Omental fat pad (tissue), 4 donors: Measurements from ENCODE around the gene LGR6. TPM values are rescaled to one million over a fixed set of nuclear protein-coding genes. Genes with fewer than 3 reads are reported as not detected.

ENCODE experiments used
- ATAC-seq: fragments of 150-250 bp; one replicate; pipeline ENCODE4 v1.9.1; 2016; ENCODE audit warnings: mild to moderate bottlenecking, moderate library complexity; ENCODE audit not compliant: low FRiP score
- DNase-seq: peaks from one replicate; pipeline ENCODE4 v3.0.0-alpha.2; 2019; ENCODE audit warnings: low spot score
- total RNA-seq, 4 donors: library from RNA; depleted of rRNA; stranded (reverse); fragments of >200 nt; gene quantifications; one replicate each; pipeline ENCODE4 v1.1.0, GENCODE V29; 2016
- TF ChIP-seq, protein P1 (sequence below), 3 donors: fragments of 450-650 bp; IDR thresholded peaks; one replicate each; pipeline ENCODE4 v1.5.1; 2016 to 2017; ENCODE audit warnings: antibody characterized with exemption in 3 of 3, mild to moderate bottlenecking in 3 of 3, moderate library complexity in 2 of 3

Gene LGR6
- total RNA-seq, 4 donors from 2014 or later = 0.28 to 0.32 TPM; not detected in 2

DNA sequence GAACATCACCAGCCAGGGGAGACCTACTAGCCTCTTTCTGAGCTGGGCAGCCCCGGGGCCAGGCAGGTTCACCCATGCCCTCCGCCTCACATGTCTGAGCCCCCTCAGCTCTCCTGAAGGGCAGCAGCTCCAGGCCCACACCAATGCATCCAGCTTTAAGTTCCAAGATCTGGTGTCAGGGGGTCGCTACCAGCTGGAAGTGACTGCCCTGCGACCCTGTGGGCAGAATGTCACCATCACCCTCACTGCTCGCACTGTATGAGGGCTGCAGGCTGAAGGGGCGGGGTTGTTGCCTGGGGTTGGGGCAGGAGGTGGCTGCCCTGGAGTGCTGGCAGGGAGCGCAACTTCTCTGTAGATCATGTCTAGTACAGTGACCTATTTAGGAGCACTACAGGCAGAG, 24.7 kb upstream of the LGR6 start:
- DNase-seq (no peak), ATAC-seq (no peak)
- TF ChIP-seq, protein P1, sequence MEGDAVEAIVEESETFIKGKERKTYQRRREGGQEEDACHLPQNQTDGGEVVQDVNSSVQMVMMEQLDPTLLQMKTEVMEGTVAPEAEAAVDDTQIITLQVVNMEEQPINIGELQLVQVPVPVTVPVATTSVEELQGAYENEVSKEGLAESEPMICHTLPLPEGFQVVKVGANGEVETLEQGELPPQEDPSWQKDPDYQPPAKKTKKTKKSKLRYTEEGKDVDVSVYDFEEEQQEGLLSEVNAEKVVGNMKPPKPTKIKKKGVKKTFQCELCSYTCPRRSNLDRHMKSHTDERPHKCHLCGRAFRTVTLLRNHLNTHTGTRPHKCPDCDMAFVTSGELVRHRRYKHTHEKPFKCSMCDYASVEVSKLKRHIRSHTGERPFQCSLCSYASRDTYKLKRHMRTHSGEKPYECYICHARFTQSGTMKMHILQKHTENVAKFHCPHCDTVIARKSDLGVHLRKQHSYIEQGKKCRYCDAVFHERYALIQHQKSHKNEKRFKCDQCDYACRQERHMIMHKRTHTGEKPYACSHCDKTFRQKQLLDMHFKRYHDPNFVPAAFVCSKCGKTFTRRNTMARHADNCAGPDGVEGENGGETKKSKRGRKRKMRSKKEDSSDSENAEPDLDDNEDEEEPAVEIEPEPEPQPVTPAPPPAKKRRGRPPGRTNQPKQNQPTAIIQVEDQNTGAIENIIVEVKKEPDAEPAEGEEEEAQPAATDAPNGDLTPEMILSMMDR (IDR thresholded peaks at IDR 0.05) = no peak

- ATAC-seq (no peak), DNase-seq (no peak)
- TF ChIP-seq, protein P1 (IDR thresholded peaks at IDR 0.05) = no peak
Observed at GRCh38 chr1:202170726-202171125, 22.9 kb upstream of the LGR6 start.

DNA sequence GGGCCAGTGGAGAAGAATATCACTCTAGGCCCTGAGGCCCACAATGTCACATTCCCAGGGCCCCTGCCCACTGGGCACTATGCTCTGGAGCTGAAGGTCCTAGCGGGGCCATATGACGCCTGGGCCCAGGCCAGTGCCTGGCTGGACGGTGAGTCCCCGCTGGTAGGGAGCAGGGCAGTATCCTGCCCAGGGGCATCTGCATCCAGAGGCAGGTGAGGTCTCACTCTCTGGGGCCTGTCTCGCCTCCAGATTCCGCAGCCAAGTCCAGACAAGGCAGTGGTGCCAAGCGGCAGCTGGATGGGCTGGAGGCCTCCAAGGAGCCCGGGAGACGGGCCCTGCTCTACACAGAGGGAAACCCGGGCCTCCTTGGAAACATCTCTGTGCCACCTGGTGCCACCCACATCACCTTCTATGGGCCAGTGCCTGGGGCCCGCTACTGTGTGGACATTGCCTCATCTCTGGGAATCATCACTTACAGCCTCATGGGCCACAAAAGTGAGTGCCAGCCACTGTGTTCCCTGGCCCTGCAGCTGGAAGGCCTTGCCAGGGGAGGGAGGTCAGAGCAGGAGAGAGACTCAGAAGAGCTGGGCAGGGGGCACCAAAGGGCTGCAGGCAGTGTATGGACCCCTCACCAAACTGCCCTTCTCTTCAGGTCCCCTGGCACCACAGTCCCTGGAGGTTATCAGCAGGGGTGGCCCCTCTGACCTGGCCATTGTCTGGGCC, 22.1 kb upstream of the LGR6 start:
- no peak for ATAC-seq
- TF ChIP-seq, protein P1 (IDR thresholded peaks at IDR 0.05) = no peak
- no peak for DNase-seq

DNA sequence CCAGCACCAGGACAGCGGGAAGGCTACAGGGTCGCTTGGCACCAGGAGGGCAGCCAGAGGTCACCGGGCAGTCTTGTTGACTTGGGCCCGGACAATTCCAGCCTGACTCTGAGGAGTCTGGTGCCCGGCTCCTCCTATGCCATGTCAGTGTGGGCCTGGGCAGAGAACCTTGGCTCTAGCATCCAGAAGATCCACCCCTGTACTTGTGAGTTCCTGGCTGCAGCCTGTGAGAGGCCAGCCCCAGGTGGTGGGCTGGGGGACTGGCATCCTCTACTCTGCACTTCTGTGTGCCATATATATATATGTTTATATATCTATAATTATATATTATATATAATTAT, 21.6 kb upstream of the LGR6 start:
- TF ChIP-seq, protein P1 (IDR thresholded peaks at IDR 0.05) = no peak
- ATAC-seq = no peak
- no peak for DNase-seq

DNA sequence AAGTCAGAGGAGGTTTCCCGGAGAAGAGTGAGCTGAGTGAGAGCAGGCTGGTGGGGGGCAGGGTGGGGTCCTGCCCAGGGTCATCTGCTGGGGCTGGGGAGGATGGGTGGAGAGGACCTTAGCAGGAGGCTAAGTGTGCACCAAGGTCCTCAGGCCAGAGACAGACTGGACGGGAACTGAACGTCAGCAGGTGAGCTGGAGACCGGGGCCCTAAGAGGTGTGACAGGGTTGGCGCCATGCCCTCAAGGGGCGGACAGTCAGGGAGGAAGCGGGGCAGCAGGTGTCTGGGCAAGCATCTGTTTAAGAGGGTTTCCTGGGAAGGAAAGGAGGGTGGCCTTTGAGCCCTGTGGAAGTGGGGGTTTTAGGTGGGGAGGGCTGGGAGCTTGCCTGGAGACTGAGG, 19.6 kb upstream of the LGR6 start:
- TF ChIP-seq, protein P1 (IDR thresholded peaks at IDR 0.05) = no peak
- ATAC-seq = no peak
- DNase-seq = no peak

DNA sequence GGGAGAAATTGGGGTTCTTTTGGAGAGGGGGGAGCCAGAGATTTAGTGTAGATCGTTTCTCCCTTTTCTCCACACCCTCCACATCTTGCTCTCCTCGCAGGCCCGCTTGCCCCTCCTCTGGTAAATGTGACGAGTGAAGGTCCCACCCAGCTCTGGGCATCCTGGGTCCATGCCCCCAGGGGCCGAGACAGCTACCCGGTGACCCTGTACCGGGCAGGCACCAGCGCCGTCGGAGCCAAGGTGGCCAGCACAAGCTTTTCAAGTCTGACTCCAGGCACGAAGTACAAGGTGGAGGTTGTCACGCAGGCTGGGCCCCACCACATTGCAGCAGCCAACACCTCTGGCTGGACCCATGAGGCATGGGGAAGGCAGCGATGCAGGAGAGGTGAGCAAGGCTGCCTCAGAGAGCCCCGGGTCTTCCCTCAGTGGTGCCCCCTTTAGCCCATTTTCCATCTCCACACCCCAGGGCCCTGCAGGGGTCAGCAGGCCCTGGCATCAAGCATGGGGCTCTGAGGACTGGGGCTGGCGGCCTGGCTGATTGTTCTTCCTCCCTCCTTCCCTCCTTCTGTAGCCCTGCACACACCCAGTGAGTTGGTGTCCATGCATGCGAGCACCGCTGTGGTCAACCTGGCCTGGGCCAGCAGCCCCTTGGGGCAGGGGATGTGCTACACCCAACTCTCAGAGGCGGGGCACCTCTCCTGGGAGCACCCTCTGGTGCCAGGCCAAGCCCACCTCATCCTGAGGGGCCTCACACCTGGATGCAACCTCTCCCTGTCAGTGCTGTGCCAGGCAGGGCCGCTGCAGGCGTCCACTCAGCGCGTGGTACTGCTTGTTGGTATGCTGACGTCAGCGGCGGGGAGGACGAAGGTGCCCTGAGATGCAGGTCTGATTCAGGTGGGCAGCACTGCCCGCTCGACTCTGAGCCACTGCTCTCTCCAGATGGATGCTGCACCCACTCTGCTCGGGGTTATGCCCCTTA, 16.4 kb upstream of the LGR6 start:
- no peak for ATAC-seq

More for the DNA sequence above, 16.4 kb upstream of the LGR6 start:
- DNase-seq = no peak
- TF ChIP-seq, protein P1 (IDR thresholded peaks at IDR 0.05) = no peak
